CD4-positive, alpha-beta T cell treated with Interleukin-10 for 1 hour (primary cell): ENCODE data around the gene IGDCC3.

ENCODE experiments used
- DNase-seq: peaks from one replicate; pipeline ENCODE4 v3.0.0-alpha.2; 2020

IGDCC3 gene

DNA sequence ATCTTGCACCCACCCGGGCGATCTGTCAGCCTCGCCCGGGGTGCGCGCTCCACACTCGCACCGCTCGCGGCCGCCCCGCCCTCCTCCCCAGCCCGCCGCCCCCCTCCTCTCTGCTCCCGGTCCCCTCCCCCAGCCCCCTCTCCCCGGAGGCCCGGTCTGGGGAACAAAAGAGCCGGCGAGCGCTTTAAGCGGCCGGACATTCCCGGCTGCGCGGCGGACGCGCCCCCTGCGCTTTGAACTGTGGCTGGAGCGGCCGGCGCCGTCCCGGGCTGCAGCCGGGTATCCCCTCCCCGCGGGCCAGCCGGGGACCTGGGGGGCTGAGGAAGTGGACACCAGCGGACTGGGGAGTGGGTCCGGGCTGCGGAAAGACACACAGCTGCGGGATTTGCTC lies at the start of gene IGDCC3:
Gene IGDCC3, minus strand, starts transcription at position 27 of the 391 bp plus-strand sequence. CDS start 214 bp downstream, outside the sequence.
- no peak for DNase-seq

DNA sequence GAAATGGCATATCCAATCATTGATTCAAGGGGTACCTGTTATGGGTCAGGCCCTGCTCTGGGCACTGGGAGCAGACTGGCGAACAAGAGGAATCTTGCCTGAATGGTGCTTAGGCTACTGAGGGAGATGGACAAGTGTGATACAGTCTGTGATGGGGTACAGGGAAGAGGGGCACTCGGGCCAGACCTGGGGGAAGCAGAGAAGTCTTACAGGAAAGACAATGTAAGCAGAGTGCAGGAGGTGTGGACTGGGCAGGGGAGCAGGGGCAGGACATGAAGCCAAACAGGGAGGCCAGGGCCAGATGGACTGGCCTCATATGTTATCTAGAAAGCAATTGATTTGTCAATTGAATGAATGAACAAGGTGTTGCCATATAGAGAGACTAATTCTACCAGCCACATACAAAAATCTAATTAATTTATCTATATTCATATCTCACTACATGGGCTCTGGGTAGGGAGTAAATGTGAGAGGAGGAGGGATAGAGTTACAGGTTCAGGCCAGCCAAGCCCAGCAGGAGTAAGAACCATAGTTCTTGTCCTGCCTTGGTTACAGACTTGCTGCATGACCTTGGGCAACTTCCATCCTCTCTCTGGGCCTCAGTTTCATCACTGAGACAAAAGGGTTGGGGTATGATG lies 48.5 kb upstream of the IGDCC3 start:
- DNase-seq, result no peak

DNA sequence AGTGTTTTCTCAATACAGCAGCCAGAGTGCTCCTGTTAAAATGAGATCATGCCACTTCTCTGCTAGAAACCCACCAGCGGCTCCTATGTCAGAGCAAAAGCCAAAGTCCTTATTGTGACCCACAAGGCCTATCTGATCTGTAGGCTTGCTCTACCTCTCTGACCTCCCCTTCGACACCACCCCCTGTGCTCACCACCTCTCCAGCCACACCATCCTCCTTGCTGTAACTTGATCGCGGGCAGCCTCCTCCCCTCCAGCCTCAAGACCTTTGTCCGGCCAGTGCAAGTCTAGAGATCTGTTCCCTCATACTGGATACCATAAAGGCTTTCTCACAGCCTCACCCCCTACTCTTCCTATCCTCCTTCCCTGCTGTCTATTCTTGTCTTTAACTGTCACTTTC lies 46.9 kb upstream of the IGDCC3 start:
- DNase-seq, result no peak

- DNase-seq, result no peak
These were observed 46.3 kb upstream of the IGDCC3 start for GRCh38 chr15:65423976-65424679.

GRCh38 chr15:65423150-65423975 lies 45.6 kb upstream of the IGDCC3 start:
- no peak for DNase-seq

DNA sequence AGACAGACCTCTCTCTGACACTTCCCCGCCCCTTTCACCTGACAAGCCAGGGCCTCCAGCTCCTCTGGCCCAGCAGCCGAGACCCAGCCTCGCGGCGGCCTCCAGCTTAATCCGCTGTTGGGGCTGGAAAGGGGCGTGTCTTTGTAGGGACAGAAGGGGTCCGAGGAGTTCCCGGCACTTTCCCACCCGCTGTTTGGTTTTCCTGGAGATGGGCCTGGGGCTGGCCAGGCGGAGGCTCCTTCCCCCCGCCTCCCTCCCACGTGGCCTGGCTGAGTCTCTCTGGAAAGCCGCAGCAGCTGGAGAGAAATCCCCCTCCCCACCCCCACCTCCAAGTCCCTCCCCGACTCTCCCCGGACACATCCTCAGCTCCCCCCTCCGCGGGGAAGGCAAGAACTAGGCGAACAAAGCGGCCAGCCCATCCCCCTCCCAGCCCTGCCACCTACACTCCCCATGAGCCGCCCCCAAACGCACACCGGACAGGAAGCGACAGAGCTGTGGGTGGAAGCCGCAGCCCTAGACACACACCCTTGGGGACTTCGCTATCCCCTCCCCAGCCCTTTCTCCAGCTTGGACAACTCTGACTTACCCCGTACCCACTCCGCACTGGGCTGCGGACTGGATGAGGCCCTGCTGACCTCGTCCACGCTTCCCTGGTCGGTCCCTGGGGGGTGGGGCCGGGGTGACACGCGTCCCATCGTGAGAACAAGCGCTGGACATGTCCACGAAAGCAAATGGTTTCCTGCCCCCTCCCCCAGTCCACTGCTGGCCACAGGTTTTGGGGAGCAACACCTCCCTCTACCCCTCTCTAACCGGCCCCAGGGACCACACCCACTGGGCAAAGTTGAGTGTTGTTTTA lies 43.8 kb upstream of the IGDCC3 start:
- no peak for DNase-seq

DNA sequence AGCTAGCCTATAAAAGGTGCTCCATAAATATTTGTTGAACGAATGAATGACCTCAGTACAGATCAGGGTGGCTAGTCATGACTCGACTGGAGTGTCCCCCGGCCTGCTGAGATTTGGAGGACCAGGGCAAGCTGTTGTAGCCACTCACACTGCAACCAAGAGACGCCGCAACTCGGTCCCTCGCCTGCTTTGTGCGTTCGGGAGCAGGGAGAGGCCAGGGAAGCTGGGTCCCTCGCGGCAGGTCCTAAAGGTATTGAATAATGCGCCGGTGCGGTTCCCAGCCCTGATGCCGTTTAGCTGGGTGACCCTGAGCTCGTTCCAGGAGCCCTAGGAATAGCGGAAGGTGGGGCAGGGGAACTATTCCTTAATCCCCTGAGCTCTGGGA lies 43.2 kb upstream of the IGDCC3 start:
- no peak for DNase-seq

- no peak for DNase-seq
These were observed 40.8 kb upstream of the IGDCC3 start for GRCh38 chr15:65418596-65418995.

GRCh38 chr15:65416845-65417416 lies 39.1 kb upstream of the IGDCC3 start:
- no peak for DNase-seq

DNA sequence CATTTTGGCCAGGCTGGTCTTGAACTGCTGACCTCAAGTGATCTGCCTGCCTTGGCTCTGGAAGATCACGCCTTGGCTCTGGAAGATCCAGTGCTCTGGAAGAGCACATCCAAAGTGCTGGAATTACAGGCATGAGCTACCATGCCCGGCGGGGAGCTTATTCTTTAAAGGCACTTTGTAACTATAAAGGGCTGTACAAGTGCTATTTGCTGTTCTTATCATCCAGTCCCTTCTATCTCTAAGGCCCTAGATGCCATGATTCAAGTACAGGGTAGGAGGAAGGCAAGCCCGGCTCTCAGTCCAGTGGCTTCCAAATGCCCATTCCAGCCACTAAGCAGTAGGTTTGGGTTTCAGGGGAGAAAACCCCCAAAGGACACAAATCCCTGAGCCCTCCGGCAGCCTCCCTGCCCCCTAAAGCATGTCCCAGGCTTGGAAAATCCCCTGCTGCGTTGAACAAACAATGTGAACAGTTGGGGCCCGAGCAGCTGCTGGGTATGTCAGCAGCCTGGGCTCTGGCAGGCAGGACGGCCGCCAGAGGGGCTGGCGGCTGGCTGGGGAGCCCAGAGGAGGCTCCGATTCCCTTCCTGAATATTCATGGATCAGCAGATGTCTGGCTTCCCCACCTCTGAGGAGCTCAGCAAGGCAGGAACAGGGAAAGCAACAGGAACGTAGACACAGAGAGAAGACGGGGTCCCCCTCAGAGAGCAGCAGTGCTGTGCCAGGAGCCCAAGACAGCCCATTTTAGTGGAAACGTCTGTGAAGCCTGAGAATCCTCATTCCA lies 37.2 kb upstream of the IGDCC3 start:
- DNase-seq, result no peak

DNA sequence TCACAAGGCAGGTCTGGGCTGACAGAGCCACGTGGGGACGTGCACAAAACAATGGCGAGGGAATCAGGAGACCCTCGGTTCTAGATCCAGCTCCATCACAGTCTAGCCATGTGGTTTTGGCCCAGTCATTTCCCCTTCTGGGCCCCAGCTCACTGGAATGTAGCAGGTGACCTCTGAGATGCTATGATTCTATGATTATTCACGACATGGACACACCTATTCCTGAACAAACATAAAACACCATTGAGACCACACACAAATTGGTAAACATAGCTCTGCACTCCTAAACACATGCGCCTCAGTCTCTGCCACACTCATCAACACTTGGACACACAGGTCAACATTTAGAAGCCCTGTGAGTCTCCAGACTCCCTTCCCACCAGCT lies 36.0 kb upstream of the IGDCC3 start:
- no peak for DNase-seq

DNA sequence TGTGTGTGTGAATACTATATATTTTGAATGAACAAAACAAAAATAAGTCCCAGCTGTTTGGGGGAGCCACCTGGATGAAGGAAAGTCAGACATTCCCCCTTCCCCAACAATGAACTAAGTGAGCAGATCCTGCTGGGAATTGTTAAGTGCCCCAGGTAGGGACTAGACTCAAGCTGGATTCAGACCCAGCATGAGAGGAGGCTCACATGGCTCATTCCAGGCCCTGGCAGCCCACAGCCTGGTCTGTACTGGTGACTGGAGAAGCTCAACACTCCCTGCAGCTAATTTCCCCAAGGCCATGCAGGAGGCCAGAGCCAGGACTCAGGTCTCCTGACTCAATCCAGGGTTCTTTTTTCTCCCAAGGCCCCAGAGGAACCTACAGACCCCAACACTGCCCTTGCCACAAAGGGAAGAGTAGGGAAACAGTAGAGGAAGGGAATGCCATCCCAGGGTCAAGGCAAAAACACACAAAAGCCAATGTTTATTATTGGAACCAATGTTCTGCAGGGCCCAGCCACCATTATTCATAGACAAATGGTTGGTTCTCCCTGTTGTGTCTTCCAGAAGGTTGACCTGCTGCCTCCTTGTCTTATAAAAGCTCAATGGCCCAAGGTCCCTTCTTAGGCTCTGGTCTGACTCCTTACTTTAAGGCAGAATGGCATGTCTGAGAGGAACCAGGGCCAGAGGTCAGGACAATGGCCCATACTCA lies 35.4 kb upstream of the IGDCC3 start:
- DNase-seq, result no peak

DNA sequence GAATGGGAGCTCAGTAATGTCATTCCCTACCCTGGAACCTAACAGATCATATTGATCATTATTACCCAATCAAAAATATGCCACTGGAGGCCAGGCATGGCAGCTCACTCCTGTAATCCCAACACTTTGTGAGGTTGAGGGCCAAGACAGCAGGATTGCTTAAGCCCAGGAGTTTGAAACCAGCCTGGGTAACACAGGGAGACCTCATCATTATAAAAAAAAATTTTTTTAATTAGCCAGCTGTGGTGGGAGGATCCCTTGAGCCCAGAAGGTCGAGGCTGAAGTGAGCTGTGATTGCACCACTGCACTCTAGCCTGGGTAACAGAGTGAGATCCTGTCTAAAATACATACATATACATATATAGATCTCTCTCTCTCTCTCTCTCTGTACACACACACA lies 34.8 kb upstream of the IGDCC3 start:
- no peak for DNase-seq

- DNase-seq, result no peak
These were observed 33.8 kb upstream of the IGDCC3 start for GRCh38 chr15:65411465-65412071.

GRCh38 chr15:65410972-65411371 lies 33.2 kb upstream of the IGDCC3 start:
- no peak for DNase-seq

- no peak for DNase-seq
These were observed 32.2 kb upstream of the IGDCC3 start for GRCh38 chr15:65410036-65410435.

- DNase-seq, result no peak
These were observed 31.3 kb upstream of the IGDCC3 start for GRCh38 chr15:65409036-65409631.

DNA sequence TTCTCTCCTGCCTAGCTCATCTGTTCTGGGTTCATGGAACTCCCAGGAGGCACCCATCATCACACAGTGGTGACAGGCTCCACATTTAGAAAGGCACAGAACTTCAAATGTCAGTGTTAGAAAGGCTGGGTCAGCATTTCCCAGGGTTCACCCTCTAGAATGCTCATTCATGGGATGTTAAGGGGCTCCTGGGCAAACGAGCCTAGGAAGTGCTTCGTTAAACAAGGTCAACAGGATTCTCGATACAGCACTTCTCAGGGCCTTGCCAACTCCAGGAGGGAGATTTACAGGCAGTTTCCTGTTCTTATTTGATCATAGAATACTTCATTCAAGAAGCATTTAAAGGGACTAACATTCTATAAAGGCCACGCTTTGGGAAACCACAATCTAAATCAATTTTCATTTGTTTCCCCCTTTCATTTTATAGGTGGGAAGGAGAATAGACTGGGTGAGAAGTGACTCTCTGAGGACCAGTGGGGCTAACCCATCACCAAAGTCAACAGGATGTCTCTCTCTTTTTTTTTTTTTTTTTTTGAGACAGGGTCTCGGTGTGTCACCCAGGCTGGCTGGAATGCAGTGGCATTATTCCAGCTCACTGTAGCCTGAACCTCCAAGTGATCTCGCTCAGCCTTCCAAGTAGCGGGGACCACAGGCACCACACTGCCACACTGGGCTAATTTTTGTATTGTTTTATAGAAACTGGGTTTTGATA lies 30.7 kb upstream of the IGDCC3 start:
- no peak for DNase-seq

DNA sequence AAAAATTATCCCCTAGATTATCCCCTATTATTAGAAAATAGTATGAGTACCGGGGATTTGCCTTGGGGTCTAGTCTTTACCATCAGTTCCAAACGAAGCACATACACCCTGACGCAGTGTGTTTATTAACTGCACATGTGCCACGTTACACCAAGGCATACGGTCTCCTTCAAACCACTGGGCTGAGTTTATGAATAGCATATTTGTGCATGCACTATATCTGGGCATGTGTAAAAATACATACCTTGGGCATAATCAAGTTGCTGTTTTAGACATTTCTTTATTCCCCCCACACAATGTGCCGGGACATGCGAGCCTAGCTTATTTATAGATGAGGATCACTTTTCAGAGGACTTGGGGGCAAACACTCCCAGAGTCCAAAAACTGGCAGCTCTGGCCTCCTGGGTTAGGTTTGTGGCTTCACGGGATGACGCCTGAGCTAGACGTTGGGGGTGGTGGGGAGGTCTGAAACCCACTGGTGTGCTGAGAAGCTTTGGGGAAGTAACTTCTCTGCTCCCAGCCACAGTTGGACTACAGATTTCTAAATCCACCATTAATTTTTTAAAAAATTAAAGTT lies 28.7 kb upstream of the IGDCC3 start:
- no peak for DNase-seq
